Measurements from ENCODE around the gene SH3RF1. TPM values are rescaled to one million over a fixed set of nuclear protein-coding genes. Genes with fewer than 3 reads are reported as not detected.

SH3RF1 gene
- total and polyA plus RNA-seq, 10 of the 15 experiments (the other 5 are each of a cell fraction or from before 2014, with no cell fraction given) = 4.5 to 22.5 (median 10.4) TPM

DNA sequence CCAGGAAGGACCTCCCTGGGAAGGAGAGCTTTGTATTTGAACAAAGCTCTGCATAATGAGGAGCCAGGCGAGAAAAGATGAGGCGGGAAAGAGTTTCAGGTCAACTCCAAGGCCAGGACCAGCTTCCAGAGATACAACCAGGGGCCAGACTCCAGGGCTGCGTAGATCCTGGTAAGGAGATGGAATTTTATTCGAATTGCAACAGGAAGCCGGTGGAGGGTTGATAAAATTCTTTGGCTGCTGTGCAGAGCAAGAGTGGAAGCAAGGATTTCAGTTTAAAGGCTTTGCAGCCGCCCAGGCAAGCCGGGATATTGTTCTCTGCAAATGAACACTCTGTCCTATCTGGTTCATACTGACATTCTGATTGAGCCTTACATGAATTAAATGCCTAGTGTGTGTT lies 220.5 kb downstream of the SH3RF1 start:
- ATAC-seq (no peak), FAIRE-seq (no peak), DNase-seq (ENCODE audit: low read depth, low spot score) (no peak)
- Histone ChIP-seq H3K9ac (ENCODE audit: control insufficient read depth, insufficient read depth, low read length) (no peak overlapping the region), H3K79me2 (ENCODE audit: control insufficient read depth, insufficient read depth, low read length) (no peaks in the 10 kb centered on the region), H3K27ac (ENCODE audit: control insufficient read depth, insufficient read depth) (no peak overlapping the region), H3K4me2 (ENCODE audit: control insufficient read depth, insufficient read depth) (no peak overlapping the region), H3K4me3 (no peak overlapping the region), H3K36me3 (ENCODE audit: control insufficient read depth in 2 of 2, insufficient read depth in 2 of 2, low read length in 1 of 2) (no peaks in the 10 kb centered on the region), H2AFZ (ENCODE audit: control insufficient read depth, low read depth, low read length) (no peak overlapping the region), H3K4me1 (ENCODE audit: control insufficient read depth, insufficient read depth, low read length) (no peaks in the 10 kb centered on the region), H3K27me3 (replicated peaks in 1 of 2; ENCODE audit: control insufficient read depth in 2 of 2, insufficient read depth in 2 of 2, low read length in 1 of 2) (no peaks in the 10 kb centered on the region), H3K9me3 (replicated peaks; ENCODE audit: control insufficient read depth, insufficient read depth, low read length) (no peaks in the 10 kb centered on the region), H4K20me1 (ENCODE audit: control insufficient read depth, insufficient read depth) (no peaks in the 10 kb centered on the region)
- WGBS (ENCODE audit: insufficient coverage, insufficient replicate concordance, low lambda C conversion rate, missing lambda C conversion rate) = 63% methylated on average over 7 of the region's 7 CpGs
- BruUV-seq (replicated peaks) = no TSS peak
- SMC1A ChIA-PET (ENCODE audit: uncharacterized antibody, unreplicated experiment) = interaction anchor here (0.7 kb wide), 1 partner anchor 424 kb away, joined by 3 read pairs; no protein-coding TSS in a partner anchor
- no peak for TF ChIP-seq RAD51 (IDR thresholded peaks at IDR 0.05)
- TF ChIP-seq, protein P1, sequence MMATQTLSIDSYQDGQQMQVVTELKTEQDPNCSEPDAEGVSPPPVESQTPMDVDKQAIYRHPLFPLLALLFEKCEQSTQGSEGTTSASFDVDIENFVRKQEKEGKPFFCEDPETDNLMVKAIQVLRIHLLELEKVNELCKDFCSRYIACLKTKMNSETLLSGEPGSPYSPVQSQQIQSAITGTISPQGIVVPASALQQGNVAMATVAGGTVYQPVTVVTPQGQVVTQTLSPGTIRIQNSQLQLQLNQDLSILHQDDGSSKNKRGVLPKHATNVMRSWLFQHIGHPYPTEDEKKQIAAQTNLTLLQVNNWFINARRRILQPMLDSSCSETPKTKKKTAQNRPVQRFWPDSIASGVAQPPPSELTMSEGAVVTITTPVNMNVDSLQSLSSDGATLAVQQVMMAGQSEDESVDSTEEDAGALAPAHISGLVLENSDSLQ (IDR thresholded peaks at IDR 0.05) = no peak
- TF ChIP-seq, protein P2, sequence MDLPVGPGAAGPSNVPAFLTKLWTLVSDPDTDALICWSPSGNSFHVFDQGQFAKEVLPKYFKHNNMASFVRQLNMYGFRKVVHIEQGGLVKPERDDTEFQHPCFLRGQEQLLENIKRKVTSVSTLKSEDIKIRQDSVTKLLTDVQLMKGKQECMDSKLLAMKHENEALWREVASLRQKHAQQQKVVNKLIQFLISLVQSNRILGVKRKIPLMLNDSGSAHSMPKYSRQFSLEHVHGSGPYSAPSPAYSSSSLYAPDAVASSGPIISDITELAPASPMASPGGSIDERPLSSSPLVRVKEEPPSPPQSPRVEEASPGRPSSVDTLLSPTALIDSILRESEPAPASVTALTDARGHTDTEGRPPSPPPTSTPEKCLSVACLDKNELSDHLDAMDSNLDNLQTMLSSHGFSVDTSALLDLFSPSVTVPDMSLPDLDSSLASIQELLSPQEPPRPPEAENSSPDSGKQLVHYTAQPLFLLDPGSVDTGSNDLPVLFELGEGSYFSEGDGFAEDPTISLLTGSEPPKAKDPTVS (IDR thresholded peaks at IDR 0.05; ENCODE audit: low read depth, low read length) = no peak
- CTCF ChIA-PET = interaction anchor here (1.1 kb wide), 1 partner anchor 18 kb away, joined by 3 read pairs; no protein-coding TSS in a partner anchor
- RAD21 ChIA-PET (ENCODE audit: unreplicated experiment) = no interaction called here
- POLR2A ChIA-PET = no interaction called here
- in situ Hi-C loops (cut with MboI) (no loop called here), intact Hi-C loops (cut with micrococcal nuclease; ENCODE audit: unreplicated experiment) (no loop called here)

DNA sequence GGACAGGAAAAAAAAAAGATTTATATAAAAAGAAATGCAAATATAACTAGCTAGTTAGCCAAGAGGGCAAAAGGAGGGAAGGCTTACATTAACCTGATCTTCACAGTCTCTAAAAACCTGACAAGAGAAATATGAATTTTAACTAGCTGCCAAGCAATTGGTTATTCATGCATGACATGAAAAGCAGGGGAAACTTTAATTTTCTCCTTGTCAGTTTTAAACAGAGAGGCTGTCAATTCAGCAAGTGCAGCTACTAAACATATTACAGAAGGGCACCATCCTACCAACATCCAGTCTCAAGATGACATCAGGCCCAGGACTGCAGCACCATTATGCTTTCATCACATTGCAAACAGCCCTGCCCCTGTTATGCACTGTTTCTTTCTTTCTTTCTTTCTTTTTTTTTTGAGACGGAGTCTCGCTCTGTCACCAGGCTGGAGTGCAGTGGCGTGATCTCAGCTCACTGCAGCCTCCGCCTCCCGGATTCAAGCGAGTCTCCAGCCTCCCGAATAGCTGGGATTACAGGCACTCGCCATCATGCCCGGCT lies 221.8 kb downstream of the SH3RF1 start:
- FAIRE-seq (no peak), ATAC-seq (no peak), DNase-seq (ENCODE audit: low read depth, low spot score) (no peak)
- no peaks in the 10 kb centered on the region for H3K9me3 ChIP-seq (replicated peaks; ENCODE audit: control insufficient read depth, insufficient read depth, low read length)
- intact Hi-C loops (cut with micrococcal nuclease; ENCODE audit: unreplicated experiment) (no loop called here), in situ Hi-C loops (cut with MboI) (no loop called here)
- H4K20me1 ChIP-seq (ENCODE audit: control insufficient read depth, insufficient read depth) = no peaks in the 10 kb centered on the region
- ChIA-PET RAD21 (ENCODE audit: unreplicated experiment) (interaction anchor here (1.7 kb wide), 1 partner anchor 39 kb away, joined by 7 read pairs; the partner anchor contains the start of gene CBR4), POLR2A (no interaction called here), SMC1A (ENCODE audit: uncharacterized antibody, unreplicated experiment) (interaction anchor here (1.5 kb wide), 1 partner anchor 18 kb away, joined by 3 read pairs; no protein-coding TSS in a partner anchor), CTCF (interaction anchor here (2.3 kb wide), 1 partner anchor 24 kb away, joined by 7 read pairs; no protein-coding TSS in a partner anchor)
- H3K4me1 ChIP-seq (ENCODE audit: control insufficient read depth, insufficient read depth, low read length) = no peaks in the 10 kb centered on the region
- no peaks in the 10 kb centered on the region for H3K27me3 ChIP-seq (replicated peaks in 1 of 2; ENCODE audit: control insufficient read depth in 2 of 2, insufficient read depth in 2 of 2, low read length in 1 of 2)
- 84% methylated on average over 8 of the region's 9 CpGs for WGBS (ENCODE audit: insufficient coverage, insufficient replicate concordance, low lambda C conversion rate, missing lambda C conversion rate)
- no peak overlapping the region for H3K27ac ChIP-seq (ENCODE audit: control insufficient read depth, insufficient read depth)
- no peaks in the 10 kb centered on the region for H3K79me2 ChIP-seq (ENCODE audit: control insufficient read depth, insufficient read depth, low read length)
- H3K36me3 ChIP-seq (ENCODE audit: control insufficient read depth in 2 of 2, insufficient read depth in 2 of 2, low read length in 1 of 2) = no peaks in the 10 kb centered on the region
- no peak overlapping the region for H3K4me2 ChIP-seq (ENCODE audit: control insufficient read depth, insufficient read depth)
- H2AFZ ChIP-seq (ENCODE audit: control insufficient read depth, low read depth, low read length) = no peak overlapping the region
- no peak overlapping the region for H3K9ac ChIP-seq (ENCODE audit: control insufficient read depth, insufficient read depth, low read length)
- no peak overlapping the region for H3K4me3 ChIP-seq
- no TSS peak for BruUV-seq (replicated peaks)
- TF ChIP-seq RB1 (IDR thresholded peaks at IDR 0.05; ENCODE audit: borderline replicate concordance) (no peak), NFYB (IDR thresholded peaks at IDR 0.05; ENCODE audit: insufficient read depth, low read depth, low read length) (no peak), TCF7 (IDR thresholded peaks at IDR 0.05; ENCODE audit: borderline replicate concordance) (no peak), SUZ12 (IDR thresholded peaks at IDR 0.05; ENCODE audit: unreplicated experiment) (no peak), SIX5 (IDR thresholded peaks at IDR 0.05; ENCODE audit: low read depth, low read length, severe bottlenecking) (no peak), TAF1 (IDR thresholded peaks at IDR 0.05; ENCODE audit: borderline replicate concordance, low read depth, low read length) (no peak), POLR2AphosphoS5 (IDR thresholded peaks at IDR 0.05; ENCODE audit: low read length) (no peak), CREB1 (IDR thresholded peaks at IDR 0.05; ENCODE audit: low read depth) (no peak), KLF5 (IDR thresholded peaks at IDR 0.05; ENCODE audit: partially characterized antibody) (no peak), NR2F1 (conservative IDR thresholded peaks at IDR 0.05) (no peak), CBFB (IDR thresholded peaks at IDR 0.05; ENCODE audit: low read depth) (no peak), ZNF274 (IDR thresholded peaks at IDR 0.05; ENCODE audit: insufficient read depth, insufficient read length) (no peak), POLR2AphosphoS2 (IDR thresholded peaks at IDR 0.05; ENCODE audit: low read depth, low read length) (no peak), IKZF2 (IDR thresholded peaks at IDR 0.05) (no peak), ZBED1 (IDR thresholded peaks at IDR 0.05; ENCODE audit: borderline replicate concordance) (no peak)

Data from GM12878 (cell line).